GM21737 (cell line): Measurements from ENCODE around the gene MPND.
"Not testable (repeated sequence)": the region's sequence is repeated elsewhere in the genome, so short reads cannot be mapped to it uniquely, and the experiment has no call there.

Experiments
- ATAC-seq: cut with Tn5 transposase; IDR thresholded peaks from one replicate; pipeline ENCODE4 v1.9.1; 2021; ENCODE audit warnings: mild to moderate bottlenecking, moderate library complexity; ENCODE audit not compliant: unreplicated experiment

The MPND gene

GRCh38 chr19:4319067-4319718 is 24.2 kb upstream of the MPND start:
- no peak for ATAC-seq

GRCh38 chr19:4320419-4320818 is 22.9 kb upstream of the MPND start:
- ATAC-seq: no peak

- no peak for ATAC-seq
These were observed 20.3 kb upstream of the MPND start for GRCh38 chr19:4322942-4323665.

GRCh38 chr19:4323692-4324091 is 19.7 kb upstream of the MPND start:
- no peak for ATAC-seq

GRCh38 chr19:4324228-4324627 is 19.1 kb upstream of the MPND start:
- no peak for ATAC-seq

GRCh38 chr19:4326215-4326836 is 17.0 kb upstream of the MPND start:
- no peak for ATAC-seq

GRCh38 chr19:4326837-4327251 is 16.5 kb upstream of the MPND start:
- ATAC-seq: no peak

- no peak for ATAC-seq
These were observed 16.0 kb upstream of the MPND start for GRCh38 chr19:4327252-4327876.

- no peak for ATAC-seq
These were observed 15.5 kb upstream of the MPND start for GRCh38 chr19:4327877-4328242.

- ATAC-seq: peak; percentile 72
These were observed 14.9 kb upstream of the MPND start for GRCh38 chr19:4328243-4328990.

- ATAC-seq: not testable (repeated sequence)
These were observed 14.2 kb upstream of the MPND start for GRCh38 chr19:4328991-4329681.

- ATAC-seq: no peak
These were observed 13.5 kb upstream of the MPND start for GRCh38 chr19:4329858-4330257.

GRCh38 chr19:4334929-4335570 is 8.3 kb upstream of the MPND start:
- no peak for ATAC-seq

- ATAC-seq: no peak
These were observed 5.4 kb upstream of the MPND start for GRCh38 chr19:4337906-4338440.

GRCh38 chr19:4338441-4339355 is 4.7 kb upstream of the MPND start, which contains the start of gene STAP2:
Gene STAP2 (minus strand): TSS chr19:4338827. CDS start chr19:4338753, 74 bp downstream.
- ATAC-seq: no peak

GRCh38 chr19:4342314-4342614 is 1.1 kb upstream of the MPND start:
- no peak for ATAC-seq

GRCh38 chr19:4342615-4343369 is 570 bp upstream of the MPND start:
- peak; percentile 90 for ATAC-seq
